Measurements from ENCODE around the gene VASH1.

VASH1 gene

GRCh38 chr14:76741074-76741473 lies 20.2 kb upstream of the VASH1 start:
- Histone ChIP-seq H3K9ac (ENCODE audit: low read length) (no peak overlapping the region), H3K4me2 (ENCODE audit: low read depth, low read length, poor library complexity, severe bottlenecking) (no peak overlapping the region)
- TF ChIP-seq CTCF (IDR thresholded peaks at IDR 0.05; ENCODE audit: insufficient read depth, low read length, poor library complexity, severe bottlenecking) (no peak), EZH2phosphoT487 (conservative IDR thresholded peaks at IDR 0.05; ENCODE audit: low read length) (no peak)

GRCh38 chr14:76742185-76742584 lies 19.1 kb upstream of the VASH1 start:
- no peak for TF ChIP-seq CTCF (IDR thresholded peaks at IDR 0.05; ENCODE audit: insufficient read depth, low read length, poor library complexity, severe bottlenecking)
- no peak for TF ChIP-seq EZH2phosphoT487 (conservative IDR thresholded peaks at IDR 0.05; ENCODE audit: low read length)
- no peaks in the 10 kb centered on the region for H3K9me3 ChIP-seq (ENCODE audit: insufficient read depth, low read length)

More at GRCh38 chr14:76741074-76741473, 20.2 kb upstream of the VASH1 start:
- H3K9me3 ChIP-seq (ENCODE audit: insufficient read depth, low read length) = no peaks in the 10 kb centered on the region
- no peaks in the 10 kb centered on the region for H3K36me3 ChIP-seq (ENCODE audit: low read length)
- H2AFZ ChIP-seq (ENCODE audit: low read depth, low read length, severe bottlenecking) = no peak overlapping the region
- no peak overlapping the region for H3K27ac ChIP-seq (ENCODE audit: low read depth, low read length)
- H4K20me1 ChIP-seq (ENCODE audit: low read depth, low read length) = no peaks in the 10 kb centered on the region
- H3K9me2 ChIP-seq (replicated peaks; ENCODE audit: insufficient read depth, low read length) = no peaks in the 10 kb centered on the region
- no peaks in the 10 kb centered on the region for H3K27me3 ChIP-seq (ENCODE audit: low read length)
- H3K4me3 ChIP-seq (ENCODE audit: insufficient read depth, low read length, poor library complexity, severe bottlenecking) = no peak overlapping the region
- H3K79me2 ChIP-seq (ENCODE audit: insufficient read depth, low read length) = no peaks in the 10 kb centered on the region
- H3F3A ChIP-seq (ENCODE audit: insufficient read depth) = no peaks in the 10 kb centered on the region

GRCh38 chr14:76742966-76743365 lies 18.3 kb upstream of the VASH1 start:
- Histone ChIP-seq H3K9ac (ENCODE audit: low read length) (no peak overlapping the region), H3F3A (ENCODE audit: insufficient read depth) (no peaks in the 10 kb centered on the region), H4K20me1 (ENCODE audit: low read depth, low read length) (no peaks in the 10 kb centered on the region), H3K36me3 (ENCODE audit: low read length) (no peaks in the 10 kb centered on the region), H3K27ac (ENCODE audit: low read depth, low read length) (no peak overlapping the region), H2AFZ (ENCODE audit: low read depth, low read length, severe bottlenecking) (no peak overlapping the region), H3K9me3 (ENCODE audit: insufficient read depth, low read length) (no peaks in the 10 kb centered on the region), H3K79me2 (ENCODE audit: insufficient read depth, low read length) (no peaks in the 10 kb centered on the region), H3K9me2 (replicated peaks; ENCODE audit: insufficient read depth, low read length) (no peaks in the 10 kb centered on the region), H3K27me3 (ENCODE audit: low read length) (no peaks in the 10 kb centered on the region), H3K4me2 (ENCODE audit: low read depth, low read length, poor library complexity, severe bottlenecking) (no peak overlapping the region), H3K4me3 (ENCODE audit: insufficient read depth, low read length, poor library complexity, severe bottlenecking) (no peak overlapping the region)
- TF ChIP-seq EZH2phosphoT487 (conservative IDR thresholded peaks at IDR 0.05; ENCODE audit: low read length) = no peak
- TF ChIP-seq CTCF (IDR thresholded peaks at IDR 0.05; ENCODE audit: insufficient read depth, low read length, poor library complexity, severe bottlenecking) = no peak

More at GRCh38 chr14:76742185-76742584, 19.1 kb upstream of the VASH1 start:
- Histone ChIP-seq H4K20me1 (ENCODE audit: low read depth, low read length) (no peaks in the 10 kb centered on the region), H3K9me2 (replicated peaks; ENCODE audit: insufficient read depth, low read length) (no peaks in the 10 kb centered on the region), H3K27me3 (ENCODE audit: low read length) (no peaks in the 10 kb centered on the region), H3K9ac (ENCODE audit: low read length) (no peak overlapping the region), H3K36me3 (ENCODE audit: low read length) (no peaks in the 10 kb centered on the region), H2AFZ (ENCODE audit: low read depth, low read length, severe bottlenecking) (no peak overlapping the region), H3K4me3 (ENCODE audit: insufficient read depth, low read length, poor library complexity, severe bottlenecking) (no peak overlapping the region), H3K27ac (ENCODE audit: low read depth, low read length) (no peak overlapping the region), H3K4me2 (ENCODE audit: low read depth, low read length, poor library complexity, severe bottlenecking) (no peak overlapping the region), H3K79me2 (ENCODE audit: insufficient read depth, low read length) (no peaks in the 10 kb centered on the region), H3F3A (ENCODE audit: insufficient read depth) (no peaks in the 10 kb centered on the region)

Measured in SU-DHL-6 (cell line).